ENCODE results near the gene ARSA. TPM values are rescaled to one million over a fixed set of nuclear protein-coding genes. Genes with fewer than 3 reads are reported as not detected.

ARSA gene
- total RNA-seq, 1 donor from 2014 or later = 19.1 TPM

- peak; percentile 37 for DNase-seq
- intact Hi-C loops (cut with DNase I) = loop anchor here (5.0 kb wide), 1 partner anchor 46 kb away; no protein-coding TSS in a partner anchor
- ATAC-seq (ENCODE audit: poor library complexity) = peak; percentile 6
These were observed 51.9 kb downstream of the ARSA start for GRCh38 chr22:50576070-50576469.

GRCh38 chr22:50575426-50575941, 52.5 kb downstream of the ARSA start:
- intact Hi-C loops (cut with DNase I) = loop anchor here (5.0 kb wide), 1 partner anchor 47 kb away; no protein-coding TSS in a partner anchor
- ATAC-seq (ENCODE audit: poor library complexity) = no peak
- DNase-seq = peak; percentile 24

Other genes with a start within 250 kb of the ARSA start
- 46.6 TPM for gene SBF1, start 153.1 kb downstream of the ARSA start, total RNA-seq
- gene ADM2, start 146.6 kb downstream of the ARSA start, total RNA-seq = not detected
- not detected for gene MIOX, start 141.3 kb downstream of the ARSA start, total RNA-seq
- gene LMF2, start 120.5 kb downstream of the ARSA start, total RNA-seq = 25.3 TPM
- 28.8 TPM for gene NCAPH2, start 119.9 kb downstream of the ARSA start, total RNA-seq
- not detected for gene SCO2, start 102.6 kb downstream of the ARSA start, total RNA-seq
- gene TYMP, start 98.1 kb downstream of the ARSA start, total RNA-seq = 11.8 TPM
- gene KLHDC7B, start 82.3 kb downstream of the ARSA start, total RNA-seq = not detected
- gene SYCE3, start 65.2 kb downstream of the ARSA start, total RNA-seq = not detected
- 402 TPM for gene CPT1B, start 49.7 kb downstream of the ARSA start, total RNA-seq
- 36.0 TPM for gene CHKB, start 45.3 kb downstream of the ARSA start, total RNA-seq
- gene MAPK8IP2, start 27.4 kb downstream of the ARSA start, total RNA-seq = 0.62 TPM
- gene SHANK3, start 44.7 kb upstream of the ARSA start, total RNA-seq = 19.3 TPM
- gene ACR, start 110.1 kb upstream of the ARSA start, total RNA-seq = 0.43 TPM
- gene RABL2B, start 155.5 kb upstream of the ARSA start, total RNA-seq = 9.7 TPM